Peyer's patch (tissue), 4 donors: ENCODE data around the gene ACADS.

Source experiments
- CTCF ChIP-seq, 6 experiments: fragments of 450-650 bp in 4 of 6; fragments of 200-600 bp in 2 of 6; sonication (generic) in 1 of 6; IDR thresholded peaks; one replicate each; pipeline ENCODE4 v1.5.1; 2017 to 2019; ENCODE audit warnings: antibody characterized with exemption in 6 of 6, mild to moderate bottlenecking in 3 of 6, moderate library complexity in 1 of 6
- POLR2A ChIP-seq, 2 donors: fragments of 450-650 bp; IDR thresholded peaks; one replicate each; pipeline ENCODE4 v1.5.1; 2017; ENCODE audit warnings: antibody characterized with exemption in 2 of 2, mild to moderate bottlenecking in 2 of 2, moderate library complexity in 2 of 2

- TF ChIP-seq POLR2A (IDR thresholded peaks at IDR 0.05) (no peak), CTCF (IDR thresholded peaks at IDR 0.05) (no peak)
Measured at GRCh38 chr12:120737557-120738251, 12.1 kb downstream of the ACADS start.
